ENCODE results near the gene ITPRIPL1.
A peak's percentile ranks its signal among the peaks of the same experiment; 100 is the strongest.

The ITPRIPL1 gene

GRCh38 chr2:96353032-96353561 lies 28.0 kb downstream of the ITPRIPL1 start:
- no peak for DNase-seq (ENCODE audit: insufficient read length, low spot score)
- peak; percentile 71 for FAIRE-seq

DNA sequence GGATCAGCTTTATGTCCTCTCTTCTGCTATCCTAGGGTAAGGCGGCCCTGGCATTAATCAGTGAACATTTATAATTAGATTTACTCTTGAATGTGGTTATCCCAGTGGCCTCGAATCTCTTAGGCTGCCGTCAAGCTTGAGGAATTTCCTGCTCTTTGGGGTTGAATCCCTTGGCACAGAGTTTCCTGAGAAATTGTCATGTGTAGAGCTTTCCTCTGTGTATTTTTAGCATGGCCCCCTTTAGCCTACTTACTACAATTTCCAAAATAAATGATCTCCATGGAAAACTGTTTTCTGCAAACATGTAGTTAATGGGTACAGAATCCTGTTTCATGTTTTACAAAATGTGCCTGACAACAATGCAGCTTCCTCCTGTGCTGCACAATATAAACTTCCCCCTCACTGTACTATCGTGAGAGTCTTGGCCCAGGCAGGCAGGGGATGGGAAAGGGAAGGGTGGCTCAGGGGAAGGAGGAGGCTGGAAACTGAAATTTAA lies 28.5 kb downstream of the ITPRIPL1 start:
- FAIRE-seq (no peak), DNase-seq (ENCODE audit: insufficient read length, low spot score) (no peak)

DNA sequence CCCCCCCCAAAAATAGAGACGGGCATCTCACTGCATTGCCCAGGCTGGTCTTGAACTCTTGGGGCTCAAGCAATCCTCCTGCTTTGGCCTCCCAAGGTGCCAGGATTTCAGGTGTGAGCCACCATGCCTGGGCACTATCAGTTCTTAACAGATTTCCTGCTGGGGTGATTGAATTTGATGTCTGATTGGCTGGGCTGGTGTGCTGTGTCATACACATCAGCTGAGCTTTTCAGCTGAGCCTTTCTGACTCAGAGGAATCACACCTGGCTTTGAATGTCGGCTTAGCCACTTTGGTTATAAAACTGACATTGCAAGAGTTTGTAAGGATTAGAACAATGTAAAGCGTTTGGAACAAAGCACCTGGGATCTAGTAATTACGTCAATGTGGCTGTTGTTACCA lies 29.4 kb downstream of the ITPRIPL1 start:
- no peak for FAIRE-seq

GRCh38 chr2:96356889-96357288 lies 31.8 kb downstream of the ITPRIPL1 start:
- no peak for DNase-seq (ENCODE audit: insufficient read length, low spot score)
- peak; percentile 81 for FAIRE-seq

More for the DNA sequence above, 29.4 kb downstream of the ITPRIPL1 start:
- no peak for DNase-seq (ENCODE audit: insufficient read length, low spot score)

DNA sequence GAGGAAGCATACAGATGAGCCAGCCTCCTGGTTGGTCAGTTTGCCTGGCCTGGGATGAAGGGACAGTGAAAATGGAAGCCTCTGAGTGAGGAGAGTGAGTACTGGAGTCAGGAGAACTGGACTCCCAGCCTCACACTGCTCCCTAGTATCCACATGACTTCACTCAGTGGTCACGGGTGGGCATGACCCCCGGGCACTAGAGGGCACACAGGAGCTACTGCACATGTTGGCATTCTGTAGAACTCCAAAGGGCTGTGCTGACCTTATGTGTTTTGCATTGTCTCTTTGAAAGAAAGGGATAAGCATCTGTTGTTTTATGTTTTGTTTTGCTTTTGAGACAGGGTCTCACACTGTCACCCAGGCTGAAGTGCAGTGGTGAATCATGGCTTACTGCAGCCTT lies 34.2 kb downstream of the ITPRIPL1 start:
- DNase-seq (ENCODE audit: insufficient read length, low spot score): no peak
- FAIRE-seq: peak; percentile 66

GRCh38 chr2:96359866-96360265 lies 34.7 kb downstream of the ITPRIPL1 start:
- FAIRE-seq: no peak
- no peak for DNase-seq (ENCODE audit: insufficient read length, low spot score)

- DNase-seq (ENCODE audit: insufficient read length, low spot score) (no peak), FAIRE-seq (no peak)
These were observed 36.6 kb downstream of the ITPRIPL1 start for GRCh38 chr2:96361751-96362150.

GRCh38 chr2:96369186-96369585 lies 44.1 kb downstream of the ITPRIPL1 start:
- FAIRE-seq (no peak), DNase-seq (ENCODE audit: insufficient read length, low spot score) (no peak)

GRCh38 chr2:96374211-96374951 lies 49.3 kb downstream of the ITPRIPL1 start:
- DNase-seq (ENCODE audit: insufficient read length, low spot score) (no peak), FAIRE-seq (peak; percentile 33)

Measured in HTR-8/SVneo (cell line).